Smooth muscle cell (in vitro differentiated cells): ENCODE results near the gene LYPLA2. TPM values are rescaled to one million over a fixed set of nuclear protein-coding genes. Genes with fewer than 3 reads are reported as not detected.

ENCODE experiments used
- DNase-seq: peaks from one replicate; lab custom pipeline; 2025; ENCODE audit not compliant: unreplicated experiment; lab: John Stamatoyannopoulos, UW
- H2AFZ ChIP-seq: fragments of 200-600 bp; sonication (generic); 2 replicates; pipeline ENCODE4 v1.6.0; 2016; ENCODE audit warnings: antibody characterized with exemption, low read depth, mild to moderate bottlenecking
- H3F3A ChIP-seq: fragments of 200-600 bp; sonication (generic); 2 replicates; pipeline ENCODE4 v1.6.0; 2017; ENCODE audit warnings: antibody characterized with exemption, low read depth
- H3K27ac ChIP-seq: fragments of 200-600 bp; sonication (generic); 2 replicates; pipeline ENCODE4 v1.5.1; 2016; ENCODE audit warnings: low read depth, mild to moderate bottlenecking
- H3K27me3 ChIP-seq: fragments of 200-600 bp; sonication (generic); 2 replicates; pipeline ENCODE4 v1.6.1; 2016; ENCODE audit warnings: low read depth, mild to moderate bottlenecking
- H3K36me3 ChIP-seq: fragments of 200-600 bp; sonication (generic); 2 replicates; pipeline ENCODE4 v1.5.1; 2016; ENCODE audit warnings: low read depth
- H3K4me1 ChIP-seq: fragments of 200-600 bp; sonication (generic); 2 replicates; pipeline ENCODE4 v1.5.1; 2016; ENCODE audit warnings: low read depth
- H3K4me2 ChIP-seq: fragments of 200-600 bp; sonication (generic); 2 replicates; pipeline ENCODE4 v1.6.0; 2016; ENCODE audit warnings: mild to moderate bottlenecking
- H3K4me3 ChIP-seq: fragments of 200-600 bp; sonication (generic); 2 replicates; pipeline ENCODE4 v1.5.1; 2016; ENCODE audit warnings: mild to moderate bottlenecking
- H3K79me2 ChIP-seq: fragments of 200-600 bp; sonication (generic); 2 replicates; pipeline ENCODE4 v1.6.0; 2016; ENCODE audit warnings: low read depth, mild to moderate bottlenecking
- H3K9ac ChIP-seq: fragments of 200-600 bp; sonication (generic); 2 replicates; pipeline ENCODE4 v1.6.0; 2016; ENCODE audit warnings: low read depth
- H3K9me3 ChIP-seq: fragments of 200-600 bp; sonication (generic); replicated peaks from 2 replicates; pipeline ENCODE4 v1.5.1; 2016; ENCODE audit warnings: low read depth
- H4K20me1 ChIP-seq: fragments of 200-600 bp; sonication (generic); 2 replicates; pipeline ENCODE4 v1.6.0; 2016; ENCODE audit warnings: low read depth
- CTCF ChIP-seq: fragments of 200-600 bp; sonication (generic); IDR thresholded peaks from 2 replicates; pipeline ENCODE4 v1.5.1; 2017; ENCODE audit warnings: borderline replicate concordance, mild to moderate bottlenecking, antibody characterized with exemption; ENCODE audit not compliant: insufficient read depth, poor library complexity, severe bottlenecking
- WGBS: methylation state at CpG from one replicate; pipeline ENCODE4 v1.1.7; 2016; ENCODE audit warnings: low lambda C conversion rate; 5-methylcytosine and 5-hydroxymethylcytosine counted together
- polyA plus RNA-seq: library from polyadenylated mRNA; unstranded; fragments of >200 nt; fragmentation: Nextera tagmentation; extraction: Ambion mirVana; gene quantifications from 2 replicates; pipeline ENCODE4 v1.2.1, GENCODE V29; 2016
- total RNA-seq: library from RNA; depleted of rRNA; stranded (reverse); fragments of >200 nt; gene quantifications from 2 replicates; pipeline ENCODE4 v1.2.3, GENCODE V29; 2014

LYPLA2 gene
- total RNA-seq (52.3 and 74.9 TPM in 2 replicates), polyA plus RNA-seq (94.3 and 108 TPM in 2 replicates)

GRCh38 chr1:23790696-23791515 lies at the start of gene LYPLA2:
Gene LYPLA2, plus strand, starts transcription at chr1:23791145. Its CDS starts 1,538 bp downstream, at chr1:23792683.
- no peaks in the 10 kb centered on the region for H3K9me3 ChIP-seq
- DNase-seq: peak; percentile 77
- peak within 1 kb of the TSS; percentile 49 for H2AFZ ChIP-seq
- peak within 1 kb of the TSS; percentile 85 for H3K27ac ChIP-seq
- H3K4me1 ChIP-seq: peaks cover 12% of the 10 kb centered on the region
- H3K4me2 ChIP-seq: peak within 1 kb of the TSS; percentile 89
- H3K9ac ChIP-seq: peak within 1 kb of the TSS; percentile 57
- H3F3A ChIP-seq: peaks cover 23% of the 10 kb centered on the region
- TF ChIP-seq CTCF: no peak
- peaks cover 11% of the 10 kb centered on the region for H4K20me1 ChIP-seq
- H3K27me3 ChIP-seq: no peaks in the 10 kb centered on the region
- peaks cover 13% of the 10 kb centered on the region for H3K36me3 ChIP-seq
- peaks cover 19% of the 10 kb centered on the region for H3K79me2 ChIP-seq
- H3K4me3 ChIP-seq: peak within 1 kb of the TSS; percentile 87
- WGBS: 2% methylated on average over 43 of the region's 47 CpGs

- WGBS: 92% methylated on average over 5 of the region's 5 CpGs
- no peak for TF ChIP-seq CTCF
- DNase-seq: no peak
- H3F3A ChIP-seq: peaks cover 5% of the 10 kb centered on the region
- no peak overlapping the region for H3K4me2 ChIP-seq
- no peak overlapping the region for H2AFZ ChIP-seq
- no peak overlapping the region for H3K9ac ChIP-seq
- no peaks in the 10 kb centered on the region for H3K36me3 ChIP-seq
- H3K4me3 ChIP-seq: no peak overlapping the region
- no peaks in the 10 kb centered on the region for H3K9me3 ChIP-seq
- no peak overlapping the region for H3K27ac ChIP-seq
- peaks cover 41% of the 10 kb centered on the region for H4K20me1 ChIP-seq
- H3K27me3 ChIP-seq: no peaks in the 10 kb centered on the region
- peaks cover 31% of the 10 kb centered on the region for H3K79me2 ChIP-seq
- peaks cover 13% of the 10 kb centered on the region for H3K4me1 ChIP-seq
Observed at GRCh38 chr1:23741609-23742008, 49.3 kb upstream of the LYPLA2 start.

GRCh38 chr1:23742670-23743286 lies 48.2 kb upstream of the LYPLA2 start:
- Histone ChIP-seq H3F3A (peaks cover 5% of the 10 kb centered on the region), H3K9me3 (no peaks in the 10 kb centered on the region), H3K4me1 (peaks cover 13% of the 10 kb centered on the region), H3K9ac (peak overlapping the region; percentile 62), H3K27me3 (no peaks in the 10 kb centered on the region), H3K4me2 (peak overlapping the region; percentile 98), H3K79me2 (peaks cover 43% of the 10 kb centered on the region), H3K36me3 (no peaks in the 10 kb centered on the region), H4K20me1 (peaks cover 44% of the 10 kb centered on the region), H3K27ac (peak overlapping the region; percentile 64), H3K4me3 (peak overlapping the region; percentile 95), H2AFZ (peak overlapping the region; percentile 95)
- TF ChIP-seq CTCF: no peak
- DNase-seq: peak; percentile 49
- 18% methylated on average over 16 of the region's 28 CpGs for WGBS
